HK-2 (cell line): ENCODE data around the gene ZNF385D.
"Not testable (repeated sequence)": the region's sequence is repeated elsewhere in the genome, so short reads cannot be mapped to it uniquely, and the experiment has no call there.

Experiments
- DNase-seq: peaks from one replicate; pipeline ENCODE4 v3.0.0-alpha.2; 2018; ENCODE audit not compliant: unreplicated experiment

The ZNF385D gene

DNA sequence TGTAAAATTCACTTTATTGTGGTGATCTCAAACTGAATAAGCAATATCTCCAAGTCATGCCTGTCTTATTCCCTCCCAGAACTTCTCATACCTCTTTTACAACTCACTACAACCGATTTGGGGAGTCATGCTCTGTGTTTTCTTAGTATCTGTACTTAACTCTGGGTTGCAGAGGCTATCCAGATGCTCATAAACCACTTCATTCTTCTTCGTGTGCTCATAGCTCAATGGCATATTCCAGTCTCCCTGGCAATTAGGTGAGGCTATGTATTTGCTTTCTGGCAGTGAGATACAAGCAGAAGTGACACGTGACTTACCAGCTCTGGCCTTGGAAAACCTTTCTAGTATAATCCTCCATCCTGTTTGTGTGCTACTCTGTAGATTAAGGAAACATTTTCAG is 360.9 kb downstream of the ZNF385D start:
- DNase-seq, result no peak

DNA sequence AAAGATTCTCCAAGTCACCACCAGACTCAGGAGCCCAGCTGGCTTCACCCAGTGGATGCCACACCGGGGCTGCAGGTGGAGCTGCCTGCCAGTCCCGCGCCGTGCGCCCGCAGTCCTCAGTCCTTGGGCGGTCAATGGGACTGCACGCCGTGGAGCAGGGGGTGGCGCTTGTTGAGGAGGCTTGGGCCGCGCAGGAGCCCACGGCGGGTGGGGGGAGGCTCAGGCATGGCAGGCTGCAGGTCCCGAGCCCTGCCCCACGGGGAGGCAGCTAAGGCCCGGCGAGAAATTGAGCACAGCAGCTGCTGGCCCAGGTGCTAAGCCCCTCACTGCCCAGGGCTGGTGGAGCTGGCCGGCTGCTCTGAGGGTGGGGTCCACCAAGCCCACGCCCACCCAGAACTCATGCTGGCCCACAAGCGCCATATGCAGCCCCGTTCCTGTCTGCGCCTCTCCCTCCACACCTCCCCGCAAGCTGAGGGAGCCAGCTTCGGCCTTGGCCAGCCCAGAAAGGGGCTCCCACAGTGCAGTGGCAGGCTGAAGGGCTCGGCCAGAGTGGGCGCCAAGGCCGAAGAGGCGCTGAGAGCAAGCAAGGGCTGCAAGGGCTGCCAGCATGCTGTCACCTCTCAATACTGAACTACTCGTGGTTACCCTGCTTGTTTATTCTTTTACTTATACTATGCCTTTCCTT is 363.7 kb downstream of the ZNF385D start:
- DNase-seq, result not testable (repeated sequence)

DNA sequence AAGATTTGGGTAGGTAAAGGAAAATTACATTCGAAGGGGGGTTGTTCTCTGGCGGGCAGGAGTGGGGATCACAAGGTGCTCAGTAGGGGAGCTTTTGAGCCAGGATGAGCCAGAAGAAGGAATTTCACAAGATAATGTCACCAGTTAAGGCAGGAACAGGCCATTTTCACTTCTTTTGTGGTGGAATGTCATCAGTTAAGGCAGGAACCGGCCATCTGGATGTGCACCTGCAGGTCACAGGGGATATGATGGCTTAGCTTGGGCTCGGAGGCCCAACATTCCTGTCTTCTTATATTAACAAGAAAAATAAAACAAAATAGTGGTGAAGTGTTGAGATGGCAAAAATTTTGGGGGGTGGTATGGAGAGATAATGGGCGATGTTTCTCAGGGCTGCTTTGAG is 373.0 kb downstream of the ZNF385D start:
- not testable (repeated sequence) for DNase-seq

DNA sequence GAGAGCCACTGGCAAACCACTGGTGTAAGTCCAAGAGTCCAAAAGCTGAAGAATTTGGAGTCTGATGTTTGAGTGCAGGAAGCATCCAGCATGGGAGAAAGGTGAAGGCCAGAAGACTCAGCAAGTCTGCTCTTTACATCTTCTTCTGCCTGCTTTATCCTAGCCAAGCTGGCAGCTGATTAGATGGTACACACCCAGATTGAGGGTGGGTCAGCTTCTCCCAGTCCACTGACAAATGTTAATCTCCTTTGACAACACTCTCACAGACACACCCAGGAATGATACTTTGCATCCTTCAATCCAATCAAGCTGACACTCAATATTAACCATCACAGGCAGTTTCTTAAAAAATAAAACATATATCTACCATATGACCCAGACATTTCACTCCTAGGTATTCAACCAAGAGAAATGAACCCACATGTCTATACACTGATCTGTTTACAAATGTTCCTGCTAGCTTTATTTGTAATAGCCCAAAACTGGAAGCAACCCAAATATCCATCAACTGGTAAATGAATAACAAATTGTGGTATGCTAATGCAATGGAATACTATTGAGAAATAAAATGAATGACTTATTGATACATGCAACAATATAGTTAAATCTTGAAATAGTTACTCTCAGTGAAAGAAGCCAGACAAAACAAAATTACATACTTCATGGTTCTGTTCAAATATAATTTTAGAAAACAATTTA is 373.8 kb downstream of the ZNF385D start:
- no peak for DNase-seq

DNA sequence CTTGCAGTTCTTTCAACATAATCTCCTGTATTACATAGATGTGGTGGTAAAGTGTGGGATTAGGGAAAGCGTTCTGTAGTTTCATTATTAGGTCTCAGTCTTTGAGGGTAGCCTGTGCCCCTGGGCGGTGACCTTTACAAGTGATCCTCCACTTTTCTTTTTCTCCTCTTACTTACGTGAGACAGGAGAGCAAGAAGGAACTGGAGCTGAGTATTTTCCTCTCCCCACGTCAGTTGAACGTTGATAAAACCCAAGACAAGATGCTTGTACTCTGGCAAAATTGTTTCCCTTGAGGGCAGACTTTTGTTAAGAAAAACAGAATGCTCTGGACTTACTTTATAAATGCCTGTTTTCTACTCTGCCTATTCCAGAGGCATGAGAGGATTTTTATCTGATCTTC is 378.7 kb downstream of the ZNF385D start:
- DNase-seq, result no peak
